Endodermal cell (in vitro differentiated cells): ENCODE measurements around the gene LCN6. TPM values are rescaled to one million over a fixed set of nuclear protein-coding genes. Genes with fewer than 3 reads are reported as not detected.

Source experiments
- DNase-seq: peaks from one replicate; pipeline ENCODE4 v3.0.0-alpha.2; 2017
- H3K27ac ChIP-seq: 2 replicates; pipeline ENCODE4 v1.5.1; 2013; ENCODE audit warnings: mild to moderate bottlenecking, low read depth, low read length, moderate library complexity
- H3K27me3 ChIP-seq: 2 replicates; pipeline ENCODE4 v1.6.1; 2013; ENCODE audit warnings: mild to moderate bottlenecking, low read length, moderate library complexity; ENCODE audit not compliant: insufficient read depth, control insufficient read depth, poor library complexity, severe bottlenecking
- H3K36me3 ChIP-seq: 2 replicates; pipeline ENCODE4 v1.7.0; 2013; ENCODE audit warnings: mild to moderate bottlenecking, low read length, moderate library complexity; ENCODE audit not compliant: control insufficient read depth, insufficient read depth
- H3K4me1 ChIP-seq: one replicate; pipeline ENCODE4 v1.7.0; 2013; ENCODE audit warnings: low read length; ENCODE audit not compliant: control insufficient read depth, insufficient read depth
- H3K4me3 ChIP-seq: 2 replicates; pipeline ENCODE4 v1.5.1; 2013; ENCODE audit warnings: mild to moderate bottlenecking, low read length, moderate library complexity
- H3K9ac ChIP-seq: 2 replicates; pipeline ENCODE4 v1.6.1; 2013; ENCODE audit warnings: mild to moderate bottlenecking, low read length, moderate library complexity; ENCODE audit not compliant: poor library complexity, severe bottlenecking; ENCODE audit errors: extremely low read depth
- H3K9me3 ChIP-seq: 2 replicates; pipeline ENCODE4 v1.6.1; 2013; ENCODE audit warnings: mild to moderate bottlenecking, low read length, moderate library complexity; ENCODE audit not compliant: control insufficient read depth
- H3K27ac Mint-ChIP-seq: 2 replicates; pipeline ENCODE4 v1.8.0; 2020; ENCODE audit warnings: mixed read lengths
- H3K27me3 Mint-ChIP-seq: 2 replicates; pipeline ENCODE4 v1.8.0; 2021; ENCODE audit warnings: mild to moderate bottlenecking, mixed read lengths; ENCODE audit not compliant: insufficient read depth
- H3K36me3 Mint-ChIP-seq: 2 replicates; pipeline ENCODE4 v1.8.0; 2020; ENCODE audit warnings: low read depth, mixed read lengths
- H3K4me1 Mint-ChIP-seq: 2 replicates; pipeline ENCODE4 v1.8.0; 2020; ENCODE audit warnings: mixed read lengths
- H3K4me3 Mint-ChIP-seq: 2 replicates; pipeline ENCODE4 v1.8.0; 2020; ENCODE audit warnings: mild to moderate bottlenecking, moderate library complexity, mixed read lengths
- H3K9me3 Mint-ChIP-seq: 2 replicates; pipeline ENCODE4 v1.8.0; 2020; ENCODE audit warnings: mild to moderate bottlenecking, mixed read lengths
- CTCF ChIP-seq: fragments of 200-600 bp; sonication (generic); conservative IDR thresholded peaks from 2 replicates; pipeline ENCODE4 v1.5.0; 2021; ENCODE audit warnings: antibody characterized with exemption, mild to moderate bottlenecking
- WGBS, 2 experiments: methylation state at CpG; one replicate each; pipeline versions ENCODE4 v1.1.5 to v1.1.7; 2013; ENCODE audit warnings: missing lambda C conversion rate in 2 of 2, mixed read lengths in 1 of 2; ENCODE audit not compliant: insufficient coverage in 1 of 2, insufficient read length in 1 of 2; 5-methylcytosine and 5-hydroxymethylcytosine counted together
- total RNA-seq, 2 donors: library from RNA; stranded (reverse); fragmentation: NEBNext Ultra II Directional in 1 of 2; extraction: Animal tissue kit (Norgen Biotek cat#: 25700) in 1 of 2; gene quantifications; 2 replicates in 1 of 2; 3 replicates in 1 of 2; pipeline ENCODE4 v1.2.1, GENCODE V29; 2021

Gene LCN6
- total RNA-seq, 2 donors from 2014 or later = not detected

- WGBS, 2 experiments = 0 to 1% methylated on average over 22 to 66 of the region's 66 CpGs
- Mint-ChIP-seq H3K4me1 (peaks cover 19% of the 10 kb centered on the region), H3K27ac (no peak overlapping the region), H3K27me3 (peaks cover 6% of the 10 kb centered on the region), H3K4me3 (peak overlapping the region; percentile 97), H3K36me3 (peaks cover 38% of the 10 kb centered on the region), H3K9me3 (no peaks in the 10 kb centered on the region)
- Histone ChIP-seq H3K27ac (no peak overlapping the region), H3K4me1 (peaks cover 9% of the 10 kb centered on the region), H3K27me3 (no peaks in the 10 kb centered on the region), H3K9me3 (no peaks in the 10 kb centered on the region), H3K9ac (peak overlapping the region; percentile 98), H3K36me3 (peaks cover 33% of the 10 kb centered on the region), H3K4me3 (peak overlapping the region; percentile 99)
- TF ChIP-seq CTCF = peak; percentile 96
- peak; percentile 91 for DNase-seq
Observed at GRCh38 chr9:136728080-136728547, 20.2 kb downstream of the LCN6 start.

- peak overlapping the region; percentile 94 for H3K27ac Mint-ChIP-seq
- peak overlapping the region; percentile 97 for H3K4me3 Mint-ChIP-seq
- H3K27me3 Mint-ChIP-seq = peaks cover 6% of the 10 kb centered on the region
- peak; percentile 70 for DNase-seq
- no peaks in the 10 kb centered on the region for H3K27me3 ChIP-seq
- H3K27ac ChIP-seq = no peak overlapping the region
- no peaks in the 10 kb centered on the region for H3K9me3 ChIP-seq
- H3K4me1 ChIP-seq = peaks cover 9% of the 10 kb centered on the region
- peaks cover 33% of the 10 kb centered on the region for H3K36me3 ChIP-seq
- peak; percentile 77 for TF ChIP-seq CTCF
- H3K9me3 Mint-ChIP-seq = no peaks in the 10 kb centered on the region
- H3K4me3 ChIP-seq = peak overlapping the region; percentile 99
- 54 to 57% methylated on average over 17 to 18 of the region's 18 CpGs for WGBS, 2 experiments
- H3K4me1 Mint-ChIP-seq = peaks cover 15% of the 10 kb centered on the region
- peaks cover 35% of the 10 kb centered on the region for H3K36me3 Mint-ChIP-seq
- peak overlapping the region; percentile 98 for H3K9ac ChIP-seq
Observed at GRCh38 chr9:136726631-136727191, 21.6 kb downstream of the LCN6 start.

DNA sequence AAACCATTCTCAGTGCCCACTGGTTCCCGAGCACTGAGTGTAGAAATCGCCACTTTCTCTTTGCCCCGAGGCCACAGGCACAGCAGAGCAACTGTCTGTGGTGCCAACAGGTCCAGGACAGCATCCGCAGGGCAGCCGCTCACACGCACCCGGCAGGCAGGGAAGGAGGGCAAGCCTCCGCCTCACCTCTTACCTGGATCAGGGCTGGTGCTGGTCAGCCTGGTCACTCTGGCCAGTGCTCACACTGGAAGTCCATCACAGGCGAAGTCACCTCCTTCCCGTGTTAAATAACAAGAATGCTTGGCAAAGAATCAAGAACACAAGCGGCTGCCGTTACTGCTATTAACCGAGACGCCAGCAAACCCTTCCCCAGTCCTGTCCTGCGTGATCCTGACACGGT, 22.2 kb downstream of the LCN6 start:
- Histone ChIP-seq H3K36me3 (peaks cover 33% of the 10 kb centered on the region), H3K4me1 (peaks cover 9% of the 10 kb centered on the region), H3K9me3 (no peaks in the 10 kb centered on the region), H3K4me3 (peak overlapping the region; percentile 99), H3K9ac (no peak overlapping the region), H3K27ac (no peak overlapping the region), H3K27me3 (no peaks in the 10 kb centered on the region)
- DNase-seq = no peak
- TF ChIP-seq CTCF = no peak
- Mint-ChIP-seq H3K36me3 (peaks cover 36% of the 10 kb centered on the region), H3K27me3 (peaks cover 6% of the 10 kb centered on the region), H3K9me3 (no peaks in the 10 kb centered on the region), H3K4me3 (peak overlapping the region; percentile 97), H3K27ac (peak overlapping the region; percentile 94), H3K4me1 (peaks cover 15% of the 10 kb centered on the region)
- 87 to 91% methylated on average over 15 to 16 of the region's 16 CpGs for WGBS, 2 experiments
